ENCODE results near the gene KLRD1.
"Not testable (repeated sequence)": the region's sequence is repeated elsewhere in the genome, so short reads cannot be mapped to it uniquely, and the experiment has no call there.

KLRD1 gene

GRCh38 chr12:10307630-10308029, at the start of gene KLRD1:
Gene KLRD1 (plus strand): TSS chr12:10307870. CDS start chr12:10308078, 208 bp downstream.
- no peak for DNase-seq

DNA sequence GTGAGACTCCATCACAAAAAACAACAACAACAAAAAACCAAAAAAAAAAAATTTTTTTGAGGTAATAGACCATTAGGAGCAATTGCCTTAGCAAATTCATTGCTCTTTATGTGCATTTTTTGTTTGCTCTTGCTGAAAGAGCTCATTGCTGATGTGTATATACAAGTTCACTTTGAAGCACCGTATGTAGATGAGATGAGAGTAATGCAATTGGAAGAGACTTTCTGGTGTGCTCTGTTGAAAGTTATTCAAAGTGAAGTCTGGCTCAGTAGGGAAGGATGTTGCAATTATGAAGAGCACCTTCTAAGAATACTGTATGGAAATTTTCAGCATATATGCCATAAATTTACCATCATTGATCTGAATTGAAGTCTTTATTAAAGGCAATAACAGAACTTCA, 46.7 kb upstream of the KLRD1 start:
- DNase-seq, result no peak

GRCh38 chr12:10268037-10268436, 39.6 kb upstream of the KLRD1 start:
- no peak for DNase-seq

- DNase-seq, result no peak
These were observed 35.2 kb upstream of the KLRD1 start for GRCh38 chr12:10272467-10272866.

DNA sequence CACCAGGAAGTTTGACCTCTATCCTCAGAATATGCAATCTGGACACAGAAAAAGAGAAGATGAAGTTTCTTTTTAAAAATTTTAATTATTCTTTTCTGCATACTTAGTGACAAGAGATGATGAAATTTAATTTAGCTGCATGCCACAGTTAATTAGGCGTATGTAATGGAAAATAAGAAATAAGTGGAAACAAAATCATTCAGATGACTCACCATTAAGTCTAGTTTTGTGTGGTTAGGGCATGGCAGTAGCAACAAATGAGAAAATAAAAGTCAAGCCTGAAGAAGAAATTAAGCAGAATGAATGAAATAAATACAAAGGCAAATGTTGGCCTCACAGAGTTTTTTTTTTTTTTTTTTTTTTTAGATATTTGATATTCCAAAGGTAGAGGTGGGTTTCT, 30.9 kb upstream of the KLRD1 start:
- DNase-seq, result no peak

GRCh38 chr12:10278104-10278503, 29.6 kb upstream of the KLRD1 start:
- no peak for DNase-seq

DNA sequence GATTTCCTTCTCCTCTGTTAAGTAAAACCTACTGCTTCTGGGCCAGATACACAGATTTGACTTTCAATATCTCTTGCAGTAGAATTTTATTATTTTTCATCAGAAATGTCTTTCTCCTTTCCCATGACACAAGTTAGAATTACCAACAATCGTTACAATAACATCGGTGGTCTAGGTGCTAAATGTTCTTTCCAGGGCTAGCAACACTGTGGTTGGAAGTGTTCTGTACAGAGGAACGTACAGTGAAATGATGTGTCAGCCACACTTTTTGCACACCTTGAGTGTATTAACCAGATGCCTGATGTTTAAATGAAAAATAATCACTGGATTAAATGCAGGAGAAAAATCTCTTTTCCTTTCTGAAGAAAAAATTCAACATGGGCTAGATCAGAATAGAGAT, 27.7 kb upstream of the KLRD1 start:
- no peak for DNase-seq

DNA sequence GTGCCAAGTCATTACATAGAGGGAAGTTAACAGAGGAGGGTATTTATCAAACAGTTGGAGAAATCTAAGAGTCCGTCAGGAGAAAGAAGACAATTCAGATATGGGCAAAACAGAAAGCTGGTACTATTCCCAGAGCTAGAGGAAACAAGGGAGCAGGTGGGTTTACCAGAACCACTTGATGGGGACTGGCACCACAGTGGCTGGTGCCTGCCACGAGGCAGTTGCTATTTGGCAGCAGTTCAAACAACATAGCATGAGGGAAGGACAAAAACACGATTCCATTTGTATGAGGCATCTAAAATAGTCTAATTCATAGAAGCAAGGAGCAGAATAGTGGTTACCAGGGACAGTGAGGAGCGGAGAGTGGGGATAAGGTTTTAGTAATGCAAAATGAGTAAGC, 24.6 kb upstream of the KLRD1 start:
- no peak for DNase-seq

DNA sequence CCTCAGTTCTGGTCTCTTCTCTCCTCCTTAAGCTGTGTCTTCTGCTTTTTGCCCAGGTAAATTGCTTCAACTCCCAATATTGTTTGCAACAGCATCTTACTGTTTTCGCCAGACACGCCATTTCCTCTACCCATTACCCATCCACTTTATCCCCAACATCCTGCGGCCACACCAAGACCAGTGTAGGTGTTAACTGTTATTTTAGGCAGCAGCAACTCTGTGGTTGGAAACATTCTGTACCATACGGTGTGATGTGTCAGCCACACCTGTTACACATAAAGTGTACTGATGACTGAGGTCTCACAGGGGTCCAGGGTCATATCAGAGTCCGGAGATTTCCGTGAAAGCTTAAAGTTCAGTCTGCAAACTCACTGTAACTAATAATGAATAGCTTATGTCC, 21.8 kb upstream of the KLRD1 start:
- DNase-seq, result no peak

GRCh38 chr12:10289005-10289754, 18.5 kb upstream of the KLRD1 start:
- DNase-seq, result no peak

- no peak for DNase-seq
These were observed 16.6 kb upstream of the KLRD1 start for GRCh38 chr12:10291030-10291429.

DNA sequence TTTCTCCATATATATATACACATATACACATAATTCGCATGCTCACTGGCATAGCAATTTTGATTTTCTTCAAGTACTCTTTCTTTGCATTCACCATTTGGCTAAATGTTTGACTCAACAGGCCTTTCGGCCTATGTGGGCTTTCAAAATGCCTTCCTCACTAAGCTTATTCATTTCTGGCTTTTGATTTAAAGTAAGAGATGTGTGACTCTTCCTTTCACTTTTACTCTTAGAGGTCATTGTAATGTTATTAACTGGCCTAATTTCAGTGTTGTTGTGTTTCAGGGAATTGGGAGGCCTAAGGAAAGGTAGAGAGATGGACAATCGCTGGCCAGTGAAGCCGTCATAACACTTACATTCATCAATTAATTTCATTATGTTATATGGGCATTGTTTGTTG, 14.5 kb upstream of the KLRD1 start:
- DNase-seq, result no peak

DNA sequence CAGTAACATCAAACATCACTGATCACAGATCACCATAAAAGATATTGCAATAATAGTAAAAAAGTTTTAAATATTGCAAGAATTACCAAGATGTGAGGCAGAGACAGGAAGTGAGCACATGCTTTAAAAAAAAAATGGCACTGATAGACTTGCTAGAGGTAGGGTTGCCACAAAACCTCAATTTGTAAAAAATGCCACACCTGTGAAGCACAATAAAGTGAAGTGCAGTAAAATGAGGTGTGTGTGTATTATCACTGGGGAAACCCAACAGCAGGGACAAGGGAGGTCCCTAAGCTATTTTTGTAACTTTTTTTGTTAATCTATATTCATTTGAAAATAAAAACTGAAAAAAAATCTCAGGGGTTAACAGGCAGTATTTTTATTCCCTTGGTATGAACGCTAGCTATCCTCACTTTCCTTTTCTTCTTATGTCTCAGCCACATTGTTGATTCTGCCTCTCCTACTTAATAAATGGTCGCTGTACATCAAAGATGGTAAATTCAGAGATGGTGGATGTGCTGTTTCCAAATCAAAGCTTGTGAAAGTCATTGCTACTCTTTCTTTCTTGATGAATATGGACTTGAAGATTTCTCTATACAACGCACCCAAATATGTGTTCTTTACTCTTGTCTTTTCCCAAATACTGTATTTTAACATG, 14.0 kb upstream of the KLRD1 start:
- no peak for DNase-seq

- DNase-seq, result no peak
These were observed 6.6 kb upstream of the KLRD1 start for GRCh38 chr12:10301103-10301502.

GRCh38 chr12:10304161-10304574, 3.5 kb upstream of the KLRD1 start:
- DNase-seq, result no peak

DNA sequence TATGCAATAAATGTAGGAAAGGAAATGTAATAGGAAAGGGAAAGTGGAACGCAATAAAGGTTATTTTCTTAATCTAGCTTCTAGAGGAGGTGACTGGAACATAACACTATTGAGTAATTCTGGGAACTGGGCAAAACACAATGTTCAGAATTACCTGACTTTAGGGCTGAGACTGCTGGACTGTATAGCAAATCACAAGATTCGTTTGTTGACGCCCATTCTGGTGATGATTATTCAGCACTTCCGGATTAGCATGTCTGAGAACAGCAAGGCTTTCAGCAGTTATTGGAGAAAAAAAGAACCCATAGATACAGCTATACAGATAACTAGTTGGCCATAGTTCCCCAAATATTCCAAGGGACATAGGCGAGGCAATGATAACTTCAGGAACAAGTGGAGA, 2.3 kb upstream of the KLRD1 start:
- no peak for DNase-seq

DNA sequence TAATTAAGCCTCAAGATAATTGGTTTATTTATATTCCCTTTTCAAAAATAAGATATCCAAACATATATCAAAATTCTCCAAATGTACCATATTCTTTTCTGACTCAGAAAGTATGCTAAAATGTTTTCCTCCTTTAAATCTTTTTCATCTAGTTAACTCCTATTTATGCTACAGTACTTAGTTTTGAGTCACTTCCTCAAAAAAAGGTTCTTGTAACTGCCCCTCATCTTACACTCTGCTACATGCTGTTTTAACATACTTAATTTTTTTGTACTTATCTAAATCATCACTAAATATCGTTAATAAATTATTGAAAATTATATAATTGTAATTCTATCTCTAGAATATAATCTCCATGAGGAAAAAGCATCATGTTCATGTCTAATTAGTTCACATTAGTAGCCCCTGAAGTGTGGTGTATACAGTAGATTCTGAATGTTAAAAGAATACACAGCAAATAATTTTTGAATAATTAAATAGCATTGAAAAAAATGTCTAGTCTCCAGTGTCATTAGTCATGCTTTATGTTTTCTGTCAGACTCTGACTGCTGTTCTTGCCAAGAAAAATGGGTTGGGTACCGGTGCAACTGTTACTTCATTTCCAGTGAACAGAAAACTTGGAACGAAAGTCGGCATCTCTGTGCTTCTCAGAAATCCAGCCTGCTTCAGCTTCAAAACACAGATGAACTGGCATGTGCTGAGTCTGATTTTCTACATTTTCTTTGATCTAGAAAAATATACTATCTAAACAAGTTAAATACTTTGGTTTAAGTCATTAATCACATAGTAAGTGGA, 3.5 kb downstream of the KLRD1 start:
- no peak for DNase-seq

DNA sequence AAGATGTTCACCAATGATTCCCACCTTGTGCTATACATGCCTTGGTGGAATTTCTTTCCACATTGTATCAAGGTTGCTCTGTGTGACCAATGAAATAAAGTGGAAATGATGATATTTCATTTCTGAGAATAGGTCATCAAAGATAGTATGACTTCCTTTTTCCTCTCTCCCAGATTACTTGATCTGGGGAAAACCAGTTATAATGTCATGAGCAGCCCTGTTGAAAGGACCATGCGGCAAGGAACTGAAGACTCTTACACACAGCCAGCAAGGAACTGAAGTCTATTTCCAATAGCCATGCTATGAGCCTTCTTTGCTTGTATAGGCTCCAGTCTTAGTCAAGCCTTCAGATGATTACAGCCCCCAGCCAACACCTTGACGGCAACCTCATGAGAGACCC, 11.7 kb downstream of the KLRD1 start:
- no peak for DNase-seq

- DNase-seq, result no peak
These were observed 13.0 kb downstream of the KLRD1 start for GRCh38 chr12:10320643-10321042.

DNA sequence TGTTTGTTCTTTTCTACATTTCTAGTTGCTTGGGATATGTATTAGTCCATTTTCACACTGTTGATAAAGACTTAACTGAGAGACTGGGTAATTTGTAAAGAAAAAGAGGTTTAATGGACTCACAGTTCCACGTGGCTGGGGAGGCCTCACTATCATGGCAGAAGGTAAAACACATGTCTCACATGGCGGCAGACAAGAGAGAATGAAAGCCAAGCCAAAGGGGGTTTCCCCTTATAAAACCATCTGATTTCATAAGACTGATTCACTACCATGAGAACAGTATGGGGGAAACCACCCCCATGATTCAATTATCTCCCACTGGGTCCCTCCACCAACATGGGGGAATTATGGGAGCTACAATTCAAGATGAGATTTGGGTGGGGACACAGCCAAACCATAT, 21.0 kb downstream of the KLRD1 start:
- not testable (repeated sequence) for DNase-seq

DNA sequence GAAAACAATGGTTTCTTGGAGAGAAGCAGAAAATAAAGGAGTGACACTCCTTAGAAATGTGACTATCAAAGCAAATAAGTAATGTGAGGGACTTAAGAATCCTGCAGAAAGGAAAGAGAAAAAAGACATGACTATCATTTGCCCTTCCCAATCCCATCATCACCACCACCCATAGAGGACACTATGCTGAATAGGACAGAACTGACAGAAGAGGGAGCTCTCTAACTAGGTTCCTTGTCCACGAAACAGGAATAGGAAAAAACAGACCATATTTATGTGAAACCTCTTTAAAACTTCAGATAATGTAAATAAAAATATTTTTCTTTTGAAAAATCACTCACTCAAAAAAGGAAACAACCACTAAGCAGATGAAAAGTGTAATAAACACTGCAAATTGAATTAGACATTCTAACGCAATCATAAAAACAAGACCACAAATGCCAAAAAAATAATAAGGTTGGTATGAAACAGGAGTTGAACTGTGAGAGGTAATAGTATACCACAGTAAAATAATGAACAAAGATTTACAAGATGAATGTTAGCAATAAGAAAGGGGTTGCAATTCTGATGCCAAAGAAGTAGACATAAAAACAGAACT, 24.1 kb downstream of the KLRD1 start:
- no peak for DNase-seq

- DNase-seq, result not testable (repeated sequence)
These were observed 28.5 kb downstream of the KLRD1 start for GRCh38 chr12:10336196-10336595.

DNA sequence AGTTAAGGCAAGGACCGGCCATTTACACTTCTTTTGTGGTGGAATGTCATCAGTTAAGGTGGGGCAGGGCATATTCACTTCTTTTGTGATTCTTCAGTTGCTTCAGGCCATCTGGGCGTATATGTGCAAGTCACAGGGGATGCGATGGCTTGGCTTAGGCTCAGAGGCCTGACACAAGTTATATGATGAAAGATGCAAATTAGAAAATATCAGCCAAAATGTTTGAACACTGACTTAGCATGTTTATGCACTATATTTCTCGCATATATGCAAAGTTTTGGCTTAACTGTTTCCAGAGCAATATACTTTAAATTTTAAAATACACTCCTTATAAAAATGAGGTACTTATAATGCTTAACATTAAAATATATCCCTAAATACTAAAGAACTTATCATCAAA, 30.8 kb downstream of the KLRD1 start:
- DNase-seq, result not testable (repeated sequence)
